Subcutaneous abdominal adipose tissue (tissue), 5 donors: Measurements from ENCODE around the gene GLI3.

ENCODE experiments used
- H3K27ac ChIP-seq: one replicate; pipeline ENCODE4 v1.7.0; 2013; ENCODE audit warnings: low read depth, mild to moderate bottlenecking, inconsistent platforms, low read length, moderate library complexity
- H3K27me3 ChIP-seq, 5 donors: one replicate each; pipeline ENCODE4 v1.7.0; 2013; ENCODE audit warnings: low read length in 5 of 5, inconsistent platforms in 1 of 5; ENCODE audit not compliant: control insufficient read depth in 5 of 5, insufficient read depth in 4 of 5
- H3K36me3 ChIP-seq, 5 donors: one replicate each; pipeline ENCODE4 v1.7.0; 2013; ENCODE audit warnings: low read length in 5 of 5; ENCODE audit not compliant: control insufficient read depth in 5 of 5, insufficient read depth in 5 of 5
- H3K4me1 ChIP-seq, 5 donors: one replicate each; pipeline ENCODE4 v1.7.0; 2013; ENCODE audit warnings: low read length in 5 of 5, mild to moderate bottlenecking in 3 of 5, moderate library complexity in 1 of 5; ENCODE audit not compliant: control insufficient read depth in 5 of 5, insufficient read depth in 5 of 5
- H3K4me3 ChIP-seq, 5 donors: one replicate each; pipeline ENCODE4 v1.7.0; 2013; ENCODE audit warnings: low read length in 5 of 5, low read depth in 1 of 5
- H3K9ac ChIP-seq, 5 donors: one replicate each; pipeline ENCODE4 v1.7.0; 2013; ENCODE audit warnings: low read length in 5 of 5, mild to moderate bottlenecking in 4 of 5, moderate library complexity in 3 of 5
- H3K9me3 ChIP-seq, 5 donors: one replicate each; pipeline ENCODE4 v1.7.0; 2013; ENCODE audit warnings: low read length in 5 of 5; ENCODE audit not compliant: control insufficient read depth in 5 of 5
- donor health status: healthy.
- donor health status: healthy.
- donor health status: healthy.
- donor health status: healthy.
- donor health status: healthy.

The GLI3 gene

DNA sequence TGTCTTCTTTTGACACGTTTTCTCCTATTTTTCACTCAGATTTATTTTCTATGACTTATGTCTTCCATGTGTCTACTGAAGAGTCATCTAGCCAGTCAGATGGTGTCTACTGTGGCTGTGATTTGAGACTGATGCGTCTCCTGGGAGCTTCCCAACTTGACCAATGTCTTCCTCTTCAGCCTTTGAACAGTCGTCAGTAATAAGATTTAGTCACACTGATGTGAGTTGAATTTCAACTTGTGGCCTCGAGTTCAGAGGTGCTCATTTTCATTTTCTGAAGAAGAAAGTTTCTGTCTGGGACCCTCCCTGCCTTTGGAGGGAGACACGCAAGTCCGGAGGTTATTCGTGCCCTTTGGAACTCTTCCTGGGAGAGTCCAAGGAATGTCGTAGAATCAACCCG, 312.2 kb downstream of the GLI3 start:
- H3K9ac ChIP-seq: no peak overlapping the region
- H3K4me3 ChIP-seq: no peak overlapping the region
- no peaks in the 10 kb centered on the region for H3K27me3 ChIP-seq
- H3K9me3 ChIP-seq: no peaks in the 10 kb centered on the region
- H3K36me3 ChIP-seq: no peaks in the 10 kb centered on the region
- H3K4me1 ChIP-seq: peaks cover 4 to 22% (median 17%) of the 10 kb centered on the region in 5 donors
- no peak overlapping the region for H3K27ac ChIP-seq

GRCh38 chr7:41922373-41922772, 314.6 kb downstream of the GLI3 start:
- Histone ChIP-seq H3K4me1 (peaks cover 4 to 22% (median 17%) of the 10 kb centered on the region in 5 donors), H3K36me3 (no peaks in the 10 kb centered on the region), H3K27me3 (no peaks in the 10 kb centered on the region), H3K9ac (no peak overlapping the region), H3K9me3 (no peaks in the 10 kb centered on the region), H3K27ac (peak overlapping the region; percentile 17), H3K4me3 (no peak overlapping the region)

- H3K27me3 ChIP-seq: no peaks in the 10 kb centered on the region
- peaks cover 4 to 26% (median 20%) of the 10 kb centered on the region in 5 donors for H3K4me1 ChIP-seq
- peak overlapping the region; percentile 17 for H3K27ac ChIP-seq
- no peaks in the 10 kb centered on the region for H3K36me3 ChIP-seq
- H3K9ac ChIP-seq: peak overlapping the region in 1 of 5 donors; percentile 36
- H3K4me3 ChIP-seq: no peak overlapping the region
- H3K9me3 ChIP-seq: no peaks in the 10 kb centered on the region
These were observed 315.5 kb downstream of the GLI3 start for GRCh38 chr7:41921453-41921981.

DNA sequence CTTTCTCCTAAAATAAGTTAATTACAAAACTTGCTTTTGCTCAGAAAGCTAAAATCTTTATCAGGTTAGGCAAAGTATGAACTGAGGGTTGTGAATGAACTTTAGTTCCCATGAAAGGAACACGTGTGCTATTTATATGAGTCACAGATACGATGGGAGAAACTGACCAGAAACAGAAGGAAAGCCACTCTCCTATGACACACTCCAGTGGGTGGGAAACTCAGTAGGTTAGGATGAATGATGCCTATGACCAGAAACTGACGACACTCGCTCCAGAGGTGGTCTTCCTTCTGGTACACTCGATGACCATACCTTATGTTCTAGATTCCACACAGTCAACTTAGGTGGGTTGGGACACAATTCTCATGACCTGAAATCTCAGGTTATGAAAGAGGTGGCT, 318.4 kb downstream of the GLI3 start:
- Histone ChIP-seq H3K4me1 (peaks cover 6 to 33% (median 20%) of the 10 kb centered on the region in 5 donors), H3K27ac (no peak overlapping the region), H3K4me3 (no peak overlapping the region), H3K9me3 (no peaks in the 10 kb centered on the region), H3K9ac (no peak overlapping the region), H3K36me3 (no peaks in the 10 kb centered on the region), H3K27me3 (no peaks in the 10 kb centered on the region)

- H3K27ac ChIP-seq: peak overlapping the region; percentile 72
These were observed 320.5 kb downstream of the GLI3 start for GRCh38 chr7:41916450-41916927.

GRCh38 chr7:41915871-41916270, 321.1 kb downstream of the GLI3 start:
- Histone ChIP-seq H3K9ac (peak overlapping the region in 1 of 5 donors; percentile 22), H3K9me3 (no peaks in the 10 kb centered on the region), H3K27ac (peak overlapping the region; percentile 72), H3K36me3 (no peaks in the 10 kb centered on the region), H3K27me3 (no peaks in the 10 kb centered on the region), H3K4me3 (no peak overlapping the region), H3K4me1 (peaks cover 2 to 15% (median 5%) of the 10 kb centered on the region in 5 donors)

More at GRCh38 chr7:41916450-41916927, 320.5 kb downstream of the GLI3 start:
- Histone ChIP-seq H3K9me3 (no peaks in the 10 kb centered on the region), H3K9ac (peak overlapping the region in 2 of 5 donors; percentile 15 to 22), H3K36me3 (no peaks in the 10 kb centered on the region), H3K4me1 (peaks cover 2 to 20% (median 11%) of the 10 kb centered on the region in 5 donors), H3K27me3 (no peaks in the 10 kb centered on the region), H3K4me3 (no peak overlapping the region)

GRCh38 chr7:41912851-41913567, 324.0 kb downstream of the GLI3 start:
- no peak overlapping the region for H3K27ac ChIP-seq
- no peaks in the 10 kb centered on the region for H3K36me3 ChIP-seq
- H3K4me1 ChIP-seq: peaks cover 2 to 13% (median 4%) of the 10 kb centered on the region in 5 donors
- no peak overlapping the region for H3K4me3 ChIP-seq
- H3K9ac ChIP-seq: no peak overlapping the region
- H3K9me3 ChIP-seq: no peaks in the 10 kb centered on the region
- no peaks in the 10 kb centered on the region for H3K27me3 ChIP-seq

- no peaks in the 10 kb centered on the region for H3K27me3 ChIP-seq
- no peaks in the 10 kb centered on the region for H3K36me3 ChIP-seq
- H3K4me1 ChIP-seq: peaks cover 2 to 13% (median 4%) of the 10 kb centered on the region in 5 donors
- H3K4me3 ChIP-seq: no peak overlapping the region
- H3K27ac ChIP-seq: no peak overlapping the region
- no peak overlapping the region for H3K9ac ChIP-seq
- H3K9me3 ChIP-seq: no peaks in the 10 kb centered on the region
These were observed 324.6 kb downstream of the GLI3 start for GRCh38 chr7:41912426-41912825.

DNA sequence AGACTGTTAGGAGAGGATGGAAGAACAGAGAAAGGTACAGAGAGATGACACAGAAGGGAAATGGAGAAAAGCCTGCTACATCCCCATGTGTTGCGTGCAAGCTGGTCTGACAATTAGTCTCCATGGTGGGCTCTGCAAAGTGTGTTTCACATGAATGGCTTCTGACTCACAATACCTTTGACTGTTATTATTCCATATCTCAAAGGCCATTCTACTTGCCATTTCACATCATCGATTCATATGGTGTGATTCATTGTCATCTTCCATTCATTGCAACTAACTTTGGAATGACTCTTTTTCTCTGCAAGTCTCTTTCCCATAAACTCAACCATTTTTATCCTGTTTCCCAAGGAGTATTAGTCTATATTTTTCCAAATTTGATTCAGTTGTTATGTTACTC, 325.2 kb downstream of the GLI3 start:
- Histone ChIP-seq H3K4me3 (no peak overlapping the region), H3K27me3 (no peaks in the 10 kb centered on the region), H3K4me1 (peaks cover under 1 to 9% (median 2%) of the 10 kb centered on the region in 5 donors), H3K9me3 (no peaks in the 10 kb centered on the region), H3K36me3 (no peaks in the 10 kb centered on the region), H3K9ac (no peak overlapping the region), H3K27ac (no peak overlapping the region)
